ENCODE results near the gene GLE1. TPM values are rescaled to one million over a fixed set of nuclear protein-coding genes. Genes with fewer than 3 reads are reported as not detected.

Gene GLE1
- total RNA-seq, 2 experiments from 2014 or later = 8.0 to 8.4 TPM

DNA sequence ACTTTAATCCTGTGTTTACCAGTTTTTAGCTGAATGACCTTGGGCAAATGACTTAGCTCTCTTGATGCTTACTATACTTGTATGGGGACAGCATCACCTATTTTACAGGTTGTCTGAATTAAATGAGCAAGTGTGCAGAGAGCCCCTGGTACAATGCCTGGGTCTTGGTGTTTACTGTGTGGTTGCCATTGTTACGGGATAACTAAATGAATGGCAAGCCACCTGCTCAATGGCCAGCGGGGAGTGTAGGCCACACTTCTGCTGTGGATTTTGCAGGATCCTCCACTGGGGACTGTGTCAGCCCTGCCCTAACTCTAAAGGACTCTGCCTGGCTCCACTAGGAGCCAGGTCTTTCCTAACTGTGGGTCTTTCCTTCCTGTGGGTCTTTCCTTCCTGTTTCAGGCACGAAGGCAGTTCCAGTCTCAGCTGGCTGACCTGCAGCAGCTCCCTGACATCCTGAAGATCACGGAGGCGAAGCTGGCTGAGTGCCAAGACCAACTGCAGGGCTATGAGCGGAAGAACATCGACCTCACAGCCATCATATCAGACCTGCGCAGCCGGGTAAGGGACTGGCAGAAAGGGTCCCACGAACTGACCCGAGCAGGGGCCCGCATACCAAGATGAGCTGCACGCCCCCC is 10.3 kb upstream of the GLE1 start:
- H3K4me1 Mint-ChIP-seq (ENCODE audit: low read depth) = peaks cover 13% of the 10 kb centered on the region
- peaks cover 7% of the 10 kb centered on the region for H3K4me1 ChIP-seq (ENCODE audit: insufficient read depth, low read length)
- TF ChIP-seq, protein P1, sequence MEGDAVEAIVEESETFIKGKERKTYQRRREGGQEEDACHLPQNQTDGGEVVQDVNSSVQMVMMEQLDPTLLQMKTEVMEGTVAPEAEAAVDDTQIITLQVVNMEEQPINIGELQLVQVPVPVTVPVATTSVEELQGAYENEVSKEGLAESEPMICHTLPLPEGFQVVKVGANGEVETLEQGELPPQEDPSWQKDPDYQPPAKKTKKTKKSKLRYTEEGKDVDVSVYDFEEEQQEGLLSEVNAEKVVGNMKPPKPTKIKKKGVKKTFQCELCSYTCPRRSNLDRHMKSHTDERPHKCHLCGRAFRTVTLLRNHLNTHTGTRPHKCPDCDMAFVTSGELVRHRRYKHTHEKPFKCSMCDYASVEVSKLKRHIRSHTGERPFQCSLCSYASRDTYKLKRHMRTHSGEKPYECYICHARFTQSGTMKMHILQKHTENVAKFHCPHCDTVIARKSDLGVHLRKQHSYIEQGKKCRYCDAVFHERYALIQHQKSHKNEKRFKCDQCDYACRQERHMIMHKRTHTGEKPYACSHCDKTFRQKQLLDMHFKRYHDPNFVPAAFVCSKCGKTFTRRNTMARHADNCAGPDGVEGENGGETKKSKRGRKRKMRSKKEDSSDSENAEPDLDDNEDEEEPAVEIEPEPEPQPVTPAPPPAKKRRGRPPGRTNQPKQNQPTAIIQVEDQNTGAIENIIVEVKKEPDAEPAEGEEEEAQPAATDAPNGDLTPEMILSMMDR (IDR thresholded peaks at IDR 0.05) = no peak
- peaks cover 63% of the 10 kb centered on the region for H3K36me3 Mint-ChIP-seq (ENCODE audit: low read depth)
- H3K36me3 ChIP-seq (ENCODE audit: insufficient read depth, low read length) = peaks cover 73% of the 10 kb centered on the region
- intact Hi-C loops (cut with DNase I, micrococcal nuclease) = no loop called here
- ATAC-seq (ENCODE audit: poor library complexity) (no peak), DNase-seq (peak in 7 of 14 experiments; percentile 4 to 51 (median 34))
- no peaks in the 10 kb centered on the region for H3K27me3 ChIP-seq (ENCODE audit: control insufficient read depth in 1 of 2, insufficient read depth in 2 of 2, low read length in 2 of 2)
- H3K4me3 ChIP-seq (ENCODE audit: low read length) = no peak overlapping the region
- no peaks in the 10 kb centered on the region for H3K9me3 Mint-ChIP-seq
- H3K9me3 ChIP-seq (ENCODE audit: control insufficient read depth in 1 of 2, insufficient read depth in 1 of 2, low read length in 2 of 2) = no peaks in the 10 kb centered on the region
- peak overlapping the region; percentile 52 for H3K27ac Mint-ChIP-seq
- ChIA-PET POLR2A (interaction anchor here (1.1 kb wide), 1 partner anchor 11 kb away, joined by 4 read pairs; the partner anchor contains the start of gene GLE1), CTCF (no interaction called here)
- H3K27ac ChIP-seq (ENCODE audit: low read depth in 1 of 2, low read length in 2 of 2) = no peak overlapping the region
- no peaks in the 10 kb centered on the region for H3K27me3 Mint-ChIP-seq
- no peak overlapping the region for H3K4me3 Mint-ChIP-seq

GRCh38 chr9:128494746-128495129 is 9.8 kb upstream of the GLE1 start:
- POLR2A ChIA-PET = interaction anchor here (1.1 kb wide), 1 partner anchor 10 kb away, joined by 4 read pairs; the partner anchor contains the start of gene GLE1
- peaks cover 7% of the 10 kb centered on the region for H3K4me1 ChIP-seq (ENCODE audit: insufficient read depth, low read length)
- peaks cover 13% of the 10 kb centered on the region for H3K4me1 Mint-ChIP-seq (ENCODE audit: low read depth)
- H3K36me3 ChIP-seq (ENCODE audit: insufficient read depth, low read length) = peaks cover 74% of the 10 kb centered on the region
- H3K4me3 Mint-ChIP-seq = no peak overlapping the region
- CTCF ChIA-PET = no interaction called here
- H3K9me3 ChIP-seq (ENCODE audit: control insufficient read depth in 1 of 2, insufficient read depth in 1 of 2, low read length in 2 of 2) = no peaks in the 10 kb centered on the region
- no peaks in the 10 kb centered on the region for H3K27me3 ChIP-seq (ENCODE audit: control insufficient read depth in 1 of 2, insufficient read depth in 2 of 2, low read length in 2 of 2)
- H3K4me3 ChIP-seq (ENCODE audit: low read length) = no peak overlapping the region
- DNase-seq (no peak), ATAC-seq (ENCODE audit: poor library complexity) (no peak)
- H3K27ac Mint-ChIP-seq = peak overlapping the region; percentile 52
- peaks cover 63% of the 10 kb centered on the region for H3K36me3 Mint-ChIP-seq (ENCODE audit: low read depth)
- TF ChIP-seq, protein P1 (IDR thresholded peaks at IDR 0.05) = no peak
- intact Hi-C loops (cut with DNase I, micrococcal nuclease) = no loop called here
- H3K27me3 Mint-ChIP-seq = no peaks in the 10 kb centered on the region
- H3K9me3 Mint-ChIP-seq = no peaks in the 10 kb centered on the region
- H3K27ac ChIP-seq (ENCODE audit: low read depth in 1 of 2, low read length in 2 of 2) = no peak overlapping the region

DNA sequence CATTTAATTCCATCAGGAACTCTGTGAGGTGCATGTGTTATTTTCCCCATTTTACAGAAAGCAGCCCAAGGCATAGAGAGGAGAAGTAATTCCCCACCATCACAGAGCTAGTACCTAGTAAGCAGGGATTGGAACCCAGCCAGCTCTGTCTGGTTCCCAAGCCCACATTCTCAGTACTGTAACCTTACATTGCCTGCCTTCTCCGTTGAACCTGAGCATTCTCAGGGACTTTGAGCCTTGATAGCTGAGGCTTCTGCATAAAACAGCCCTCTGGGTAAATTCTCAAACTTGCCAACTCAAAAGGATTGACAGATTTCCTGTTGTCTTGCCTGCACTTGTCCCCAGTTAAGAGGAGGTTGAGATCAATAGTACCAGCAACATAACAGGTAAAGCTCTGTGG is 9.2 kb upstream of the GLE1 start:
- no peaks in the 10 kb centered on the region for H3K27me3 Mint-ChIP-seq
- H3K36me3 Mint-ChIP-seq (ENCODE audit: low read depth) = peaks cover 65% of the 10 kb centered on the region
- Histone ChIP-seq H3K4me1 (ENCODE audit: insufficient read depth, low read length) (peaks cover 7% of the 10 kb centered on the region), H3K27ac (ENCODE audit: low read depth in 1 of 2, low read length in 2 of 2) (no peak overlapping the region), H3K36me3 (ENCODE audit: insufficient read depth, low read length) (peaks cover 76% of the 10 kb centered on the region), H3K4me3 (ENCODE audit: low read length) (no peak overlapping the region), H3K27me3 (ENCODE audit: control insufficient read depth in 1 of 2, insufficient read depth in 2 of 2, low read length in 2 of 2) (no peaks in the 10 kb centered on the region), H3K9me3 (ENCODE audit: control insufficient read depth in 1 of 2, insufficient read depth in 1 of 2, low read length in 2 of 2) (no peaks in the 10 kb centered on the region)
- intact Hi-C loops (cut with DNase I, micrococcal nuclease) = no loop called here
- ATAC-seq (ENCODE audit: poor library complexity) (no peak), DNase-seq (no peak)
- peak overlapping the region; percentile 52 for H3K27ac Mint-ChIP-seq
- POLR2A ChIA-PET = no interaction called here
- H3K4me3 Mint-ChIP-seq = no peak overlapping the region
- H3K4me1 Mint-ChIP-seq (ENCODE audit: low read depth) = peaks cover 13% of the 10 kb centered on the region
- no peaks in the 10 kb centered on the region for H3K9me3 Mint-ChIP-seq
- CTCF ChIA-PET = no interaction called here
- TF ChIP-seq, protein P1 (IDR thresholded peaks at IDR 0.05) = no peak

Data from CD4-positive, alpha-beta T cell (primary cell).